HG02763 (cell line): ENCODE measurements around the gene CHD3.

Experiments
- ATAC-seq: cut with Tn5 transposase; IDR thresholded peaks from one replicate; pipeline ENCODE4 v1.9.1; 2021; ENCODE audit warnings: mild to moderate bottlenecking, moderate library complexity; ENCODE audit not compliant: unreplicated experiment

The CHD3 gene

DNA sequence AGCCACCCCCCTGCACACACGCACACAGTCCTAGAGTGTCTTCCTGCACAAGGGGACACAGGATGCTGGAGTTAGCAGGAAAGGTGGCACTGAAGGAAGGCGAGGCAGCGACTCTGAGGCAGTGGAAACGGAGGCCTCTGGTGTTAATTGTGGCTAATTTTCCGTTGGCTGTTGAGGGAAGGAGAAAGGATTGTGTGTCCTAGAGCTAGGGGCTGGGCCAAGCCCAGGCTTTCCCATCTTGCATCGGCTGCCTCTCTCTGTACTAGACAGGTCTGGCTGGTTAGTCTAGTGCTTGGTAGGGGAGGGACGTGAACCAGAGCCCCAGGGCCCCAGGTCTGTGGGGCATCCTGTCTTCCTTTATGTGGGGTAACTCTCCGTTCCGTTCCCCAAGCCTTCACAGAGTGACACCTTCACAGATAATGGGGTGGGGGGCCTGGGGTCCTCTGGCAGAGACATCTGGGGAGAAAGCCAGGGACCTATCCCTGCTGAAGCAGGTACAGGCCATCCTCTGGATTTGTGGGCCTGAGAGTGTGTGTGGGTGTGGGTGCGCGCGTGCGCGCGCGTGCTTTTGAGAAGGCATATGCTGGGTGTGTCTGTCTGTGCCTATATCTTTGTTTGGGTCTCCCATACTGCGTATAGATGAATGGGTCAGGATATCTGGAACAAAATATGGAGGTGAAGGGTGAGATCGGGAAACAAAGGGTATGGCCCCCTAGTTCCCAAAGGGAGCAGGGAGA is at the start of gene CHD3:
Gene CHD3 (plus strand): TSS at position 606 of the 737 bp plus-strand sequence. CDS start 212 bp downstream, outside the sequence.
- ATAC-seq: no peak

DNA sequence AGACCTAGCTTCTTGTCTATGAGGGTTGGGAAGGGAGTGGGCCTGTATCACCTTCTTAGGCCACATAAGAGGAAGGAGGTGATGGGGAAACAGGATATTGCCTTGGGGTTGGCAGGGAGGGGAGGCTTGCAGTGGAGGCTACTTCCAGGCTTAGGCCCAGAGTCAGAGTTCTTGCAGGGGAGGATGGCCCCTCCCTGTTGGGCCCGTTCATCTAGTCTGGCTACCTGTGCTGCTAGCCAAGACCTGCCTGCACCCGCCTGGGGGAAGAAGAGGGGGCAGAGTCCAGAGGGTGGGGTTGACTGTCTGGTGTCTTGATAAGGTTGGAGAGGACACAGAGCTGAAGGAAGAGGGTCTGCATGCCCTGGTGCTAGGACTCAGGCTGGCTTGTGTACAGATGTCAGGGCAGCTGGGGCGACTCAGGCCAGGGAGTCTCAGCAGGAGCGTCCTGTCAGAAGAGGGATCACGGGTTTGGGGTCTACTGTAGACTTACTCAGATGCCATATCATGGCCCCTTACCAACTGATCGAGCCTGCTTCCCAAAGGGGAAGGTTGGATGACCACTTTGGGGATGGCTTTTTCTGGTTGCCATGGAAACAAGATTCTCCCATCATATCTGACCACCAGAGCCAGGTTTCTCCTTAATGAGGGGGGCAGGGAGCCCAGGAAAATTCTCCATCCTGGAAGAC is 49.3 kb upstream of the CHD3 start:
- no peak for ATAC-seq

DNA sequence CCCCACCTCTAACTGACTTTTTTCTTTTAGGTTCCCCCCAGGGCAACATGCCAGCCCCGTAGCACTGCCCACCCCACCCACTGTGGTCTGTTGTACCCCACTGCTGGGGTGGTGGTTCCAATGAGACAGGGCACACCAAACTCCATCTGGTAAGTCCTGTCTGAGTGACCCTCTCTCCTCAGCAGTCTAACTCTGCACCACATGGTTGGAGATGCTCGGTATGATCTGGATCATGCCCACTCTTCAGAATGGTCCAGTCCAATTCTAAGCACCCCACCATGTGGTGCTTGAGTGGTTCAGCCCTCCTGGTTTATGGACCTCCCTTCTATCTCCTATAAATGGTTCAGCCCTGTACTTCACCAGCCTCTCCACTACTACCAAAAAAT is 48.7 kb upstream of the CHD3 start:
- no peak for ATAC-seq

DNA sequence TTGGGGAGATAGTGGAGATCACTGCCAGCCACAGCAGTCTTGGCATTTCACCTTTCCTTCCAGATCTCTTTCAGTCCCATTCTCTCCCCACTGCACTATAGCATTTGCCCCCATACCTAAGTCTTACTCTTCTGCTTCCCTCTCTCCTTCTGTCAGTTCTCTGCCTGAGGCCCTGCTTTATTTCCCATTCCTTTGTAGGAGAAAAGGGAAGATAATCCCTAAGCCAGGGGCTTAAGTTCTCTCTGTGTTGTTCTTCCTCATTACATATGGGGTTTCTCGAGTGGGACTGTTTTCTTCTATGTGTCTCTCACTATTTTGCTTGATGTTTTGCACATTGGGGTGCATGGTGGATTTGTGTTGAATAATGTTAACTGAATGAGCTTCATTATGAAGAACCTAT is 48.1 kb upstream of the CHD3 start:
- no peak for ATAC-seq

DNA sequence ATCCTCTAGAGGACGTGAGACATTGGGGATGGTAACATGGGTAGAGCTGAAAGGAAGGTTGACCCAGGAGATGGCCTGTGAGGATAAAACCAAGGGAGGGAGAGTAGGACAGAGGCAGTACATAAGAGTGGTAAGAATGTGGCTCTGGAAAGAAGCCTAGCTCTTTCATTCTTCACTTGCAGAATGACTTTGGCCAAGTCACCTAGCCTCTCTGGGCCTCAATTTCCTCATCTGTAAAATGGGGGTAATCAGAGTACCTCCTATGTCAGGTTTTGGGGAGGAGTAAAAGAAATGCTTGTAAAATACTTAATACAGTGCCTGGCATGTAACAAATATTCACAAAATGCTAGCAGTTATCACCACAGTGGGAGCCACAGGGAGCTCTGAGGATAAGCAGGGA is 47.7 kb upstream of the CHD3 start:
- ATAC-seq: no peak

DNA sequence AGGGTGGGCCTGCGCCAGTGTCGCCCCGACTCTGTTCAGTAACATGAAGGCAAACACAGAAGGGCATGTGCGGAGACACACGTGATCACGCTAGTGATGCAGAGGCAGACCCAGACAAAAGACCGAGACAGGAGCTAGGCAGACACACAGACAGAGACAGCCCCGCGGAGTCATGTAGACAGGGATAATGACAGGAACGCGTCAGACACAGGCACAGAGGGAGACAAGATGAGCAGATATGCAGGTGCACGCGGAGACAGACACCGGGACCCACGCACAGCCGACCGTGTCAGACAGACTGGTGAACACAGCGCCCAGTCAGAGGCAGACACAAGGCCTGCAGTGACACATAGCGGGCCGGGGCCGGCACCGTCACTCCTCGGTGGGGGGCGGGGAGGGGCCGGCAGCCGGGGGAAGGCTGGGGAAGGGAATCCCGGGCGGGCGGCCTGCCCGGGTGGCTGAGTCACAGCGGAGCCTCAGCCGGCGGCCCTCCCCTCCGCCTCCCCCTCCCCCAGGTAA is 47.1 kb upstream of the CHD3 start:
- ATAC-seq: peak; percentile 3

DNA sequence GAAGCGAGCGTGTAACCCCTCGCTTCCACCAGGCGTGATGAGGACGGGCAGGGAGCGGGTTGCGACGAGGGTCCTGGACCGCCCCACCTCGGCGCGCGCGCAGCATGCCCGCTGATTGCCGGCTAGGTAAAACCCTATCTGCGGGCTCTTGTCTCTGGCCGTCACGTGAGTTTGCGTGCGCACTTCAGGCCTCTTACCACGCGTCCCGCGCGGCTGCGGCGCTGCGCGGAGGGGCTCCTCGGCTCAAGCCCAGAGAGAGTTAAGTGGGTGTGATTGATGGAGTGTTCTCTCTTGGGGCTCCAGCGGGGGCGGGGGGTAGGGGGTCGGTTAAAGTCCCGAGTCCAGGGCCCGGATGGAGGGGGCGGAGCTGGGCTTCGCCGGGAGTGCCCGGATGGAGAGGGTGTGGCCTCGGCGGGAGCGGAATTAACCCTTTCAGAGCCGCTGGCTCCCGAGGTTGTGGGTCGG is 46.6 kb upstream of the CHD3 start:
- ATAC-seq: peak; percentile 27

DNA sequence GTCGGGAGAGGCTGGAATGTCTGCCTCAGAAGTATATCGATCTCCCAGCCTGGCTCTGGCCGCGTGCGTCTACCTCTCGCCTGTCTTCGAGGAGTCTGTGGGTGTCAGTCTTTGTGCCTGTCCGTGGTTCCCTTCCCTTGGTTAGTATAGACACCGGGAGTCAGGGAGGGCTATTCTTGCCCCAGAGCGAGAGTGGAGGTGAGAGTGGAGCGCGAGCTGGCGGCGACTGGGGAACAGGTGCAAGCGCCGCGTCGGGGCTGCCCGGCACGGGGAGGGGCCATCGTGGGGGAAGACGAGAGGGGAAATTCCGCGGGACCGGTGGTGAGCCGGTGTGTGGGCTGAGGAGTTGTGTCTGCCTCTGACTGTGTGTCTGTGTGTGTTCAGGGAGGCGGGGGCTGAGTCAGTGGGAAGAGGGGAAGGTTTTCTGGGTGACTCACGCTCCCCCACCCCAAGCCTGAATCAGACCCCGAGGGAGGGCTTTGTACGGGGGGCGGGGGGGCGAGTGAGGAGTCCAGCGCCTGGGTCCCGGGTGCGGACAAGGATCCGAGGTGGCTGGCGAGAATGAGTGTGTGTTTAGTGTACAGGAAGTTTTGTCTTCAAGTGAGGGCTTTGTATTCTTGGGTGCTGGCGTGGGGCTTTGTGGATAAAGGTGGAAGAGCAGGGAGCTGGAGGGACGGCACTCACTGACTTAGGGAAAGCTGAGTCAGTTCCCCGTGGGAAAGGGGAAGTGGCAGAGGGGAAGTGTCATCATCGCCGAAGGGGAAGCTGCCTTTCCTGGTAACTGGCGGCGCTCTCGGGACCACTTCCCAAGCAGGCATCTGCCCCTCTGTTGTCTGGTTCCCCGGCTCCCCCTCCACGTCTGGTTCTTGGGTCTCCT is 46.0 kb upstream of the CHD3 start:
- peak; percentile 29 for ATAC-seq

DNA sequence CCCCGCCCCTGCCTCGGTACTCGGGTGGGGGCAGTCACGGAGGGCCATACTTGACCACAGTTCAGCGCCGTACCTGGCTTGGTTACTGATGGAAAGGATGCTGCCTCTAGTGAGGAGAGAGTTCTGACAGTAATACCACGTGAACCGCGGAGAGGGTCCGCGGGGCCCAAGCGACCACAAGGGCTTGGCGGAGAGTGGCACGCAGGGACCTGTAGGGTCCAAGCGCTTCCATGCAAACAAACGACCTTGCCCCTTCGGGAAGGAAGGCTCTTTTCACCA is 45.4 kb upstream of the CHD3 start:
- ATAC-seq: peak; percentile 1

DNA sequence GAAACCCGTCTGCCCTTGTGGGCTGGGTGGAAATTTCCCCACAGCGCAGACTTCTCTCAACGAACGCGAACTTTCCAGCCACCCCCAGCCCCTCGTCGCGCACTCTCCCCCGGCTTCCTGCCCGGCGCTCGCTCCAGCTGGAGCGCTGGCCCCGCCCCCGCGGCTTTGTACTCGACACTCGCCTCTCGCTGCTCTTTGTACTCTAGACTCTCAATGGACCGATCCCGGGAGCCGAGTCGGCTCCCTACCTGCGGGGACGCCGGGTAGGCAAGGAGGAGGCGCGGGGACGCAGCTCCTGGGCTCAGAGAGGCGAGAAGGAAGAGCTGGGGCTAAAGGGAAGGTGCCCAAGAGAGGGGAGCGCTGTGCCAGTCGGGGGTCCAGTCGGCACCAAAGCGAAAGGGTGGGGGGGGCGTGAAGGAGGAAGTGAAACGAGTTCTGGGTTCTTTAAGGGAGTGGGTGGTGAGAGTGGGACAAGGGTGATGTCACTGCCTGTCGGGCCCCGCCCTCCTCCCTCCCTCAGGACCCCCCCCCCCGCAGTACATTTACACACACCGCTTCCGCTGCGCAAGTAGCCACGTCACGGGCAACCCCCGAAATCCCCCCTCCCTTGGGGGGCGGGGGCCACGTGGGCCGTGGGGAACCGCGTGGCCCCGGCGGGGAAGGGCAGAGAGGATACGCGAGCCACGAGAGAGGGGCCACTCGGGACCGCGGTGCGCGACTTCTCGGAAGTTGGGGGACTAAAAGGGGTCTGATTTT is 44.9 kb upstream of the CHD3 start:
- ATAC-seq: peak; percentile 31

DNA sequence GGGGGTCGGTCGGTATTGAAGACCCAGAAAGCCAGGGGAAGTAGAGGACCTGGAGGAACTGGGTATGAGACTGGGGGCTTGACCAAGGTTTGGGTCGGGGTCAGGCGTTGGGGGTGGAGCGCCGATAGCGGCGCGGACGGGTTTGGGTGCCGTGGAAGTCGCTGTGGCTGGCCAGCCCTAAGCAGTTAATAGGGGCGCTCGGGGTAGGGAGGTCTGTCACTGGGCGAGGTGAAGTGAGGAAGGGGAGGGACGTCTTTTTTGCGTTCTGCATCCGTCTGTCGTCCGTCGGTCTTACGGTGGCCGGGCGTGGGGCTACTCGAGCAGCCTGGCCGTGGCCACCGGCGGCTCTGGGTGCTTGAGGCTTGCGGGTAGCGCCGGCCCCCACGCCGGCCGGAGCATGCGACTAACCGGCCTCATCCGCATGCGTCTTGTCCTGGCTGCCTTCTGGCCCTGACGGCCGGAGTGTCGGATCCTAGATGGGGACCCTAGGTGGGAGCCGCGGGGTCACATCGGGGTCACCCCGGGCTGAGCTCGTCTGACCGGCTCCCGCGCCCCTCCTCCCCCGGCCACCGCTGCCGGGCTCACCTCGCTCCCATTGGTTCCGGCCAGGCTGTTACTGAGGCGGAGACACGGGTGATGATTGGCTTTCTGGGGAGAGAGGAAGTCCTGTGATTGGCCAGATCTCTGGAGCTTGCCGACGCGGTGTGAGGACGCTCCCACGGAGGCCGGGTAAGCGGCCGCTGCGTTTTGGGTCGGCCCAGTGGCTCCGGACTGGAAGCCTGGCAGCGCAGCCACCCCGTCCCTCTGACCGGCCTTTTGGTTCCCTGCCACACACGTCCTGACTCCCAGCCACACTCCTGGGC is 44.1 kb upstream of the CHD3 start:
- peak; percentile 39 for ATAC-seq

DNA sequence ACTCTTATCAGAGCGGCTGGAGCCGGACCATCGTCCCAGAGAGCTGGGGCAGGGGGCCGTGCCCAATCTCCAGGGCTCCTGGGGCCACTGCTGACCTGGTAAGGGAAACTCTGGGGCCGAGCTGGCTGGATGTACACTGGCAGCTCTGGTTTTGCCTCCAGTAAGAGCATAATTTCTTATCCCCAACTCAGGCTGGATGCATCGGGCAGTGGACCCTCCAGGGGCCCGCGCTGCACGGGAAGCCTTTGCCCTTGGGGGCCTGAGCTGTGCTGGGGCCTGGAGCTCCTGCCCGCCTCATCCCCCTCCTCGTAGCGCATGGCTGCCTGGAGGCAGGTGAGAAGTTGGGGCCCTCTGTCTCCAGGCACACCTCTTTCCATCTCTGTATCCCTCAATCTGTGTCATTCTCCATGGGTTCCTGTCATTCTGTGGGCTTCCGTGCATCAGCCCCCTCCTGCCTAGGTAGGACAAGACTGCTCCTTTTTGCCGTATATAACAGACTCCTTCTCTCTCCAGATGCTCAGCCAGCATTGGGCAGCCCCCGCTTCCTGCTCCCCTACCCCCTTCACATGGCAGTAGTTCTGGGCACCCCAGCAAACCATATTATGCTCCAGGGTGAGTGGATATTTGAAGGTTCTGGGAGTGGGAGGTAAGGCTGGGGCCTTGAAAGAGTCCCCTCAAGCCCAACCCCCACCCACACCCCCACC is 43.1 kb upstream of the CHD3 start:
- ATAC-seq: no peak

DNA sequence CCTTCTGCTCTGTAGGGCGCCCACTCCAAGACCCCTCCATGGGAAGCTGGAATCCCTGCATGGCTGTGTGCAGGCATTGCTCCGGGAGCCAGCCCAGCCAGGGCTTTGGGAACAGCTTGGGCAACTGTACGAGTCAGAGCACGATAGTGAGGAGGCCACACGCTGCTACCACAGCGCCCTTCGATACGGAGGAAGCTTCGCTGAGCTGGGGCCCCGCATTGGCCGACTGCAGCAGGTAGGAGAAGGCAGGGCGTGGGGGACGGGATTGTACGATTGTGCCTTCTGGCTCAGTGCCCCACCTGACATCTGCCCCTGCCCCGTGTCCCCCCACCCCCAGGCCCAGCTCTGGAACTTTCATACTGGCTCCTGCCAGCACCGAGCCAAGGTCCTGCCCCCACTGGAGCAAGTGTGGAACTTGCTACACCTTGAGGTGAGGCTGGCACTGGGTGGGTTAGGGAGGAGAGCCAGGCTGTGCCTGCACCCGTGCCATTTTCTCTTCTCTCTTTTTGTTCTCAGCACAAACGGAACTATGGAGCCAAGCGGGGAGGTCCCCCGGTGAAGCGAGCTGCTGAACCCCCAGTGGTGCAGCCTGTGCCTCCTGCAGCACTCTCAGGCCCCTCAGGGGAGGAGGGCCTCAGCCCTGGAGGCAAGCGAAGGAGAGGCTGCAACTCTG is 42.4 kb upstream of the CHD3 start:
- no peak for ATAC-seq

DNA sequence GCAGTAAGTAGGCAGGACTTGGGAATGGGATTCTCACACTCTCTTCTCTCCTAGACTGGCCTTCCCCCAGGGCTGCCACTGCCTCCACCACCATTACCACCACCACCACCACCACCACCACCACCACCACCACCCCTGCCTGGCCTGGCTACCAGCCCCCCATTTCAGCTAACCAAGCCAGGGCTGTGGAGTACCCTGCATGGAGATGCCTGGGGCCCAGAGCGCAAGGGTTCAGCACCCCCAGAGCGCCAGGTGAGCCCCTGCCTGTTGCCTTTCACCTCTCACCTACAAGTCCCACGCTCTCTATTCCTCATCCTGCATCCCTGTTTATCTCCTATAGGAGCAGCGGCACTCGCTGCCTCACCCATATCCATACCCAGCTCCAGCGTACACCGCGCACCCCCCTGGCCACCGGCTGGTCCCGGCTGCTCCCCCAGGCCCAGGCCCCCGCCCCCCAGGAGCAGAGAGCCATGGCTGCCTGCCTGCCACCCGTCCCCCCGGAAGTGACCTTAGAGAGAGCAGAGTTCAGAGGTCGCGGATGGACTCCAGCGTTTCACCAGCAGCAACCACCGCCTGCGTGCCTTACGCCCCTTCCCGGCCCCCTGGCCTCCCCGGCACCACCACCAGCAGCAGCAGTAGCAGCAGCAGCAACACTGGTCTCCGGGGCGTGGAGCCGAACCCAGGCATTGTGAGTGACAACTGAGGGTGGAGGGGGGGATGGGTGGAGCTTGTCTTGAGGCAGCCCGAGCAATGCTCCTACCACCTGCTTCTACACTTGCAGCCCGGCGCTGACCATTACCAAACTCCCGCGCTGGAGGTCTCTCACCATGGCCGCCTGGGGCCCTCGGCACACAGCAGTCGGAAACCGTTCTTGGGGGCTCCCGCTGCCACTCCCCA is 41.6 kb upstream of the CHD3 start:
- ATAC-seq: no peak

DNA sequence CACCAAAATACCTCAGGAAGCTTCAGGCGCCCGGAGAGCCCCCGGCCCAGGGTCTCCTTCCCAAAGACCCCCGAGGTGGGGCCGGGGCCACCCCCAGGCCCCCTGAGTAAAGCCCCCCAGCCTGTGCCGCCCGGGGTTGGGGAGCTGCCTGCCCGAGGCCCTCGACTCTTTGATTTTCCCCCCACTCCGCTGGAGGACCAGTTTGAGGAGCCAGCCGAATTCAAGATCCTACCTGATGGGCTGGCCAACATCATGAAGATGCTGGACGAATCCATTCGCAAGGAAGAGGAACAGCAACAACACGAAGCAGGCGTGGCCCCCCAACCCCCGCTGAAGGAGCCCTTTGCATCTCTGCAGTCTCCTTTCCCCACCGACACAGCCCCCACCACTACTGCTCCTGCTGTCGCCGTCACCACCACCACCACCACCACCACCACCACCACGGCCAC is 40.4 kb upstream of the CHD3 start:
- no peak for ATAC-seq

DNA sequence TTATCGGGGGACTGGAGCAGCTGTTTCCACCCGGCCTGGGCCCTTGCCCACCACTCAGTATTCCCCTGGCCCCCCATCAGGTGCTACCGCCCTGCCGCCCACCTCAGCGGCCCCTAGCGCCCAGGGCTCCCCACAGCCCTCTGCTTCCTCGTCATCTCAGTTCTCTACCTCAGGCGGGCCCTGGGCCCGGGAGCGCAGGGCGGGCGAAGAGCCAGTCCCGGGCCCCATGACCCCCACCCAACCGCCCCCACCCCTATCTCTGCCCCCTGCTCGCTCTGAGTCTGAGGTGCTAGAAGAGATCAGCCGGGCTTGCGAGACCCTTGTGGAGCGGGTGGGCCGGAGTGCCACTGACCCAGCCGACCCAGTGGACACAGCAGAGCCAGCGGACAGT is 39.9 kb upstream of the CHD3 start:
- no peak for ATAC-seq

DNA sequence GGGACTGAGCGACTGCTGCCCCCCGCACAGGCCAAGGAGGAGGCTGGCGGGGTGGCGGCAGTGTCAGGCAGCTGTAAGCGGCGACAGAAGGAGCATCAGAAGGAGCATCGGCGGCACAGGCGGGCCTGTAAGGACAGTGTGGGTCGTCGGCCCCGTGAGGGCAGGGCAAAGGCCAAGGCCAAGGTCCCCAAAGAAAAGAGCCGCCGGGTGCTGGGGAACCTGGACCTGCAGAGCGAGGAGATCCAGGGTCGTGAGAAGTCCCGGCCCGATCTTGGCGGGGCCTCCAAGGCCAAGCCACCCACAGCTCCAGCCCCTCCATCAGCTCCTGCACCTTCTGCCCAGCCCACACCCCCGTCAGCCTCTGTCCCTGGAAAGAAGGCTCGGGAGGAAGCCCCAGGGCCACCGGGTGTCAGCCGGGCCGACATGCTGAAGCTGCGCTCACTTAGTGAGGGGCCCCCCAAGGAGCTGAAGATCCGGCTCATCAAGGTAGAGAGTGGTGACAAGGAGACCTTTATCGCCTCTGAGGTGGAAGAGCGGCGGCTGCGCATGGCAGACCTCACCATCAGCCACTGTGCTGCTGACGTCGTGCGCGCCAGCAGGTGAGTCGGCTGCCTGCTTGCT is 39.3 kb upstream of the CHD3 start:
- ATAC-seq: no peak
